ENCODE results near the gene YBX2. TPM values are rescaled to one million over a fixed set of nuclear protein-coding genes. Genes with fewer than 3 reads are reported as not detected.

Gene YBX2
- total RNA-seq, 1 experiment from 2014 or later, result not detected

DNA sequence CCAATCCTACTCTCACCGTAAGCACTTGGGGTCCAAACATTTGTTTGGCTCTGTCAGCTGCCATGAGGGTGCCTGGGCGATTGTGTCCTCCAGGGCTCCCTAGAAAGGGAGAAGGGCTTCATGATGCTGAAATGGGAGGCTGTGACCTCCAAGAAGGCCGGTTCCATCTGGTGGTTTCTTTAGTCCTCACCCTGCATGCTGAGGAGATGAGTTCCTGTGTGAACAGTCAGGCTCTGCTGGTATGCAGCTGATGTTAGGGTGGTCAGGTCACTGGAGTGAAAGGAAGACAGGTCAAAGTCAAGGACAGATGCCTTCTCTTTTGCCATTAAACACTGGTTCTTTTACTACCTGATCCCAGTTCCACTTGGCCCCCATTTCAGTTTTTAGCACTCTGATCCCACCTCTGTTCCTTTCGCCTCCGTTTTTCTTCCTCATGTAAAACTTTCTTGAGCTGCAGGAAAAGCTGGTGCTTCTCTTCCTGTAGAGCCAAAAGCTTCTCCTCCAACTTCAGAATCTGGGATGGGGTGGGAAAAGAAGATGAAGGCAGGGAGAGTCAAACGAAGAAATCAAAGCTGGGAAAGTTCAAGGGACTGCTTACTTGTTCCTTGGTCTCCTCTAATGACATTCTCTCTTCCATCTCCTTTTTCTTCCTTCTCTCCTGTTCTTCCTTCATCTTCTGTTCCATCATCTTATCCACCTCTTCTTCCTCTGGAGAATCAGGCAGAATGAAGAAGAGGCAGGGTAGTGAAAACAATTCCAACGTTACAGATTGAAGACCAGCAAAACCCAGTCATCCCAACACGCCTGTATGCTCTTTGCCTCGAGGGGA lies 19.7 kb upstream of the YBX2 start:
- Histone ChIP-seq H3K4me1 (peaks cover 4% of the 10 kb centered on the region; the same call in 1 of the 2 replicates), H3K27ac (no peak overlapping the region; the same call in 1 of the 2 replicates), H3K4me3 (peak overlapping the region; percentile 71), H3K36me3 (peaks cover 44% of the 10 kb centered on the region), H3K9me3 (replicated peaks) (no peaks in the 10 kb centered on the region), H3K27me3 (no peaks in the 10 kb centered on the region)
- no peak for DNase-seq

DNA sequence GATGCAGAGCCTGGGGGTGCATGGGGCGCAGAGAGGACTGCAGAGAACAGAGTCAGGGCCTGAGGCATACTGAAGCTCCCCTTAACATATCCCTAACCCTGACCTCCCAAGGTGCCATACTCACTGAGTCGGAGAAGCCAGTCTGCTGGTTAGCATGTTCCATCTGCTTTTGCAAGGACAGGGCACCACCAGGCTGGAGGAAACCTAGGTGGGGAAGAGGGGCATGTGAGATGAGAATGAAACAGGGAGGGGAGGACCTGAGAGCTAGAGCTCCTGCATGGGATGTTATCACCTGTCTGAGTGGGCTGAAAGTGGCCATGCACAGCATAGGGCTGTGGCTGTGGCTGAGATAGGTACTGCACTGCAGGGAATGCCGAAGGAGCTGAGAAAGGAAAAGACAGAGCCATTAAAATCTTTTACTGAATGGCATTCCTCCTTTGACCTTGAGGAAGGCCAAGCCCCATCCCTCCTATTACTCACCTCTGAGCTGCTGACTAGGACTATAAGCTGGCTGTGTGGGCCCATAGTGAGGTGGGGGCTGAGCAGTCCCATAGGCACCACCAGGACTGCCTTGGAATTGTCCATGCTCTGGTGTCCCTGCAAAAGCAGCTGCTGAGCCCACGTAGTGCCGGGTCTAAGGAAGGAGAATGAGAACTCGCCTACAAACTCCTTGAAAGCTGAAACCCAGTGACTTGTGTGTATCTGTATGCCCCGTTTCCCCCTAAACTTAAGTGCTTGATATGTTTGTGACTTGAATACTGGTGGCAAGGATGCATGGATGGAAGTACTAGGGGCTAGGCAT lies 18.9 kb upstream of the YBX2 start:
- no peak overlapping the region for H3K27ac ChIP-seq
- H3K4me1 ChIP-seq, result peaks cover 4% of the 10 kb centered on the region; the same call in 1 of the 2 replicates
- H3K4me3 ChIP-seq, result no peak overlapping the region

DNA sequence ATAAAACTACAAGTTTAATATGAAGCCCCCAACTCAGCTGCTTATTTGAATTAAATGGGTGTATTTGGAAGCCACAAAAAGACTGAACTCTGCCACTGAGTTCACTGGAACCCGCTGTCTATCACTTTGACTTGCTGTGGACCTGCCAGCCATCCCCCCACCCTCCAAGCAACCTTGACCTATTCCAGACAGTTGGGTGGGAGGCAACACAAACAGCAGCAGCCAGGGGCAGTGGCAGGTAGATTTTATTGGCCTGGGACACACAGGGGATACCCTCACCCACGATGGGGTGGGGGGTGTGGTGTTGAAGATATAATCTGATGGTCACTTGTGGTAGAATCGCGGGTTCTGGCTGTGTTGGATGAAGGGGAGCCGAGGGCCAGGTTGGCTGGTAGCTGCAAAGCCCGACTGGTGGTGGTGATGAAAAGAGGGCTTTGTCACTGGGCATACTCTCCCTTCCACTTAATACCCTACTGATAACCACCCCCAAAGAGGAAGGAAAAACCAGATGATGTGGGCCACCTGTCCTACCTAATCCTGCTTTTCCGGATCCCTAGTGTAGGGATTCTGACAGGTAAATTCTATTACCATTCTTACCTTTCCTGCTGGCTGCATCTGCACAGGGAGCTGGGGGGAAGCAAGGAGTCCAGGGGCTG lies 18.1 kb upstream of the YBX2 start:
- H3K9me3 ChIP-seq (replicated peaks), result no peaks in the 10 kb centered on the region
- H3K4me1 ChIP-seq, result peaks cover 4% of the 10 kb centered on the region; the same call in 1 of the 2 replicates
- H3K27ac ChIP-seq, result no peak overlapping the region
- no peak for DNase-seq
- H3K27me3 ChIP-seq, result no peaks in the 10 kb centered on the region
- H3K4me3 ChIP-seq, result no peak overlapping the region
- H3K36me3 ChIP-seq, result peaks cover 46% of the 10 kb centered on the region

More for the DNA sequence above, 18.9 kb upstream of the YBX2 start:
- H3K9me3 ChIP-seq (replicated peaks), result no peaks in the 10 kb centered on the region
- peaks cover 46% of the 10 kb centered on the region for H3K36me3 ChIP-seq
- H3K27me3 ChIP-seq, result no peaks in the 10 kb centered on the region
- DNase-seq, result no peak

DNA sequence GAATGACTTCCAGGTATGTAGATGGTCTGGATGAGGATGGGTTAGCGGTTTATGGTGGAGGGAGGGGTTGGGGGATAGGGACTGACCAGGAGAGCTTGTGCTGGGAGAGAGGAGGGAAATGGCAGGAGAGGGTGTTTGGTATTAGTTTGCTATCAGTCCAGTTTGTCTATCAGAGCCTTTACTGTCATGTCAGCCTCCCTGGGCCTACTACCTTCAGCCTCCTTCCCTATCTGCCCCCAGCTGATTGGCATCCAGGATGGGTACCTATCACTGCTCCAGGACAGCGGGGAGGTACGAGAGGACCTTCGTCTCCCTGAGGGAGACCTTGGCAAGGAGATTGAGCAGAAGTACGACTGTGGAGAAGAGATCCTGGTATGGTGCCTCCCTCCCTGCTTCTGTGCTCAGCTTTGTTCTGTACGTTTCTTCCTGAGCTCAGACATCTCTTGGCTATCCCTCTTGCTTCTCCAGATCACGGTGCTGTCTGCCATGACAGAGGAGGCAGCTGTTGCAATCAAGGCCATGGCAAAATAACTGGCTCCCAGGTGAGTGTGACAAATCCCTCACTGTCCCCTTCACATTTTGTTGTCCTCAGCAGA lies 16.8 kb upstream of the YBX2 start:
- Histone ChIP-seq H3K4me3 (no peak overlapping the region), H3K9me3 (replicated peaks) (no peaks in the 10 kb centered on the region), H3K27ac (no peak overlapping the region), H3K27me3 (no peaks in the 10 kb centered on the region), H3K36me3 (peaks cover 46% of the 10 kb centered on the region), H3K4me1 (peaks cover 4% of the 10 kb centered on the region; the same call in 1 of the 2 replicates)
- no peak for DNase-seq

DNA sequence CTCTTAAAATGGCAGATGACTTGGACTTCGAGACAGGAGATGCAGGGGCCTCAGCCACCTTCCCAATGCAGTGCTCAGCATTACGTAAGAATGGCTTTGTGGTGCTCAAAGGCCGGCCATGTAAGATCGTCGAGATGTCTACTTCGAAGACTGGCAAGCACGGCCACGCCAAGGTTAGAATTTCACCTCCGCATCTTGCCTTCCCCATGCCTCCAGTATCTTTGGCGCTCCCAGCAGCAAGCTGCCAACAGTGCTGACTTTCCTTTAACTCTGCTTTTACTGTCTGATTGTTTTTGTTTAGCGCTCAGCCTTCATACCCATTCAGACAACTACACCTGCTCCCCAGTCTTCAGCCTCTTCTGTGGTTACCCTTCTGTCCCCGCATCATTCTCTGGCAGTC lies 15.2 kb upstream of the YBX2 start:
- DNase-seq, result no peak
- H3K9me3 ChIP-seq (replicated peaks), result no peaks in the 10 kb centered on the region
- H3K36me3 ChIP-seq, result peaks cover 46% of the 10 kb centered on the region
- no peak overlapping the region; the same call in 1 of the 2 replicates for H3K4me3 ChIP-seq
- H3K4me1 ChIP-seq, result peaks cover 4% of the 10 kb centered on the region; the same call in 1 of the 2 replicates
- H3K27ac ChIP-seq, result no peak overlapping the region
- no peaks in the 10 kb centered on the region for H3K27me3 ChIP-seq

DNA sequence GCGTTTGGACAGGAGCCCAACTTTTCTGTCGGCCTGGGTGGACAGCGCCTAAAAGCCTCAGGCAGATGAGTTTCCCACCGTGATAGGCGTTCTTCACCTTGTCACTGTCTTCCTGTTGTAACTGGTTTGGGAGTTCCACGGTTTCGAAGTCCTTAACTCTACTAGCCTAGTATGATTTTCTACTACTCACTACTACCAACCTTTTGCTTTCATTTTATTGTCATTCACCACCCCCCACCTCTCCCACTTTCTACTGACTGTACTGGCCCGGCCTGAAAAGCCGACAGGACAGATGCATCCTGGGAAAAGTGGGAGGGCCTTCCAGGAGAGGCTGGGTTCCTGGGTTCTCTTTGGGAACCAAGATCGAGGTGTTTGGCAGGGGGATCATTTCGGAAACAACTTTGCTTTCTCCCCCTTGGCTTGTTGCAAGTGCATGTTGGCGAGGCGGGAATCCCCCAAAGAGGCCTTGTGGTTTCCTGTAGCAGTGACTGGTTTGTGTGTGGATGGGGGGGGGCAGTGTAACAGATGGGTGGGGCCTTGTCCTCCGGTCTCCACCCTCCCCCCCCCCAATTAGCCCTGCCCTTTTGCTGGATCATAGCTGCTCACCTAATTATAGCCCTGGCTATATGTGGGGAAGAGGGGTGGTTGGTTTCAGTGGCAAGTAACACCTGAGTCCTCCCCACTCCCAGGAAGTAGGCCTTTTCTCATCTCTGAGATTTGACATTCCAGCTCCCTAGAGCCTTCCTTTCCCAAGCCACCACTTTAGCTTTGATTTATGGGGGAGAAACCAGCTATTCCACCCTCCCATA lies 14.4 kb upstream of the YBX2 start:
- H3K36me3 ChIP-seq, result peaks cover 45% of the 10 kb centered on the region
- peak; percentile 69 to 78 for DNase-seq
- peaks cover under 1% of the 10 kb centered on the region; the same call in 1 of the 2 replicates for H3K4me1 ChIP-seq
- H3K27ac ChIP-seq, result peak overlapping the region; percentile 75
- H3K9me3 ChIP-seq (replicated peaks), result no peaks in the 10 kb centered on the region
- peak overlapping the region; percentile 86 for H3K4me3 ChIP-seq
- H3K27me3 ChIP-seq, result no peaks in the 10 kb centered on the region

DNA sequence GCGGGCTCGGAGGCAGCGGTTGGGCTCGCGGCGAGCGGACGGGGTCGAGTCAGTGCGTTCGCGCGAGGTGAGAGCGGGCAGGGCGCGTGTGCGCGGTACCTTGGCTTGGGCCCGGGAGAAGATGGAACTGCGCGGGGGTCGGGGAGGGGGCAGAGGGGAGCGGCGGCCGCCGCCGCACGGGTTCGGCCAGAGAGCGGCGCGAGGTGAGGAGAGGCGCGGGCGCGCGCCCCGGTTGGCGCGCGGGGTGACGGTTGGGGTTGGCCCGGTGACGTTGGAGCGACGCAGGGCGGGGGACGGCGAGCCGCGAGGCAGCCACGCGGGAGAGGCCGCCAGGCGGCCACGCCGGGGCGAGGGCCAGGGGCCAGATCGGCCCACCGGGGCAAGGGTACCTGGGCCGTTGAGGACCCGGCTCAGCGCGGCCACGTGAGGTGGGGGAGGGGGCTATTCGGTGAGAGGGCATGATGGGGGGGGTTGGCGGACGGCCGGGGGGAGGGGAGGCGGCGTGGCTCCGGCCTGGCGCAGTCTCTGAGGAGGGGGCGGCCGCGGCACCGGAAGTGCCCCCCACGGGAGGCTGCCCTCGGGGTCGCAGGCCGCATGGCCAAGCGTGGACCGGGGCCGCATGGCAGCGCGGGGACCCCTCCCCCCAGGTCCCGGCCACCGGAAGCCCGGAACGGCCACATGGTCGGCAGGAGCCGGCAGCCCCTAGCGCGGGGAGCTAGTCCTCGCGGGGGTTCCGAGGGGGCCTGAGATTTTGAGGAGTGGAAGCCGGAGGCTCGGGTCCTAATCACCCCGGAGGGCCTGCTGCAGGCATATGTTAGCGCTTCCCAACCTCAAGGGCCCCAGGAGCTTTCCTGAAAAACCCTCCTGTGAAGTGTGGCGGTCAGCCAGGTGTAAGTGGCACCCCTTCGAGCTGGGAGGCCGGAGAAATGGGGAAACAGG lies 13.5 kb upstream of the YBX2 start:
- no peak for DNase-seq
- Histone ChIP-seq H3K27me3 (no peaks in the 10 kb centered on the region), H3K4me3 (peak overlapping the region; percentile 86), H3K36me3 (peaks cover 36% of the 10 kb centered on the region), H3K27ac (peak overlapping the region; percentile 75), H3K9me3 (replicated peaks) (no peaks in the 10 kb centered on the region), H3K4me1 (no peaks in the 10 kb centered on the region)

DNA sequence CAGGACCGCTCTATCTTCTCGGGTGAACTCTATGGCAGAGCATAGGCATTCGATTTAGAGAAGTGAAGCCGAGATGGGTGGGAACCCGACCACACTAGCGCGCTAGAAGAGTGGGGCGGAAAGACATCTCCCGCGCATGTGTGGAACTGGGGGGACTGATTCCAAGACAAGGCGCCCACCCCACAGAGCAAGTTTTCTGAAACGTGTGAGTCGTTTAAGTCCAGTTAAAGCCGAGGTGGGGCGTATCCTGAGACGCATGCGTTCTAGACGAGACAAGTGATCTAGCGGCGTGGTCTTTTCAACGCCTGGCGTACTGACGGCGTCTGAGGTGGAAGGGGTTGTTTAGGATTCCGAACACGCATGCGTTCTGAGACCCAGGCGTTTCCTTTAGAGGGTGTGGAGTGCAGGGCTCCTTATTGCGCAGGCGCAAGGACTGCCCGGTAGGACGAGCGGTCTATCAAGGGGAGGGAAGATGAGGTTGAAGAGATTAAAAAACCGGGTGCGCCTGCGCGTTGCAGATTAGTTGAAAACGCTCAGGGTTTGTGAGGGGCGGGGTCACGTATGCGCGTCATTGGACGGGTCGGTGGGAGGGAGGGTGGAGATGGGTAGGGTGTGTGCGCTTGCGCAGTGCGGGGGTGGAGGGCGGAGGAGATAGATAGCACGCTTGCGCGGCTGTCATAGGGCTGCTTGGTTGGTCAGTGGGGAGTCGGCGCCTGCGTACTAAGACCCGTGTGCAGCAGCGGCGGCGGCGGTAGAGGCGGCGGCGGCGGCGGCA lies 12.7 kb upstream of the YBX2 start, which contains the start of gene EIF5A:
Gene EIF5A, plus strand, starts transcription at position 718 of the 775 bp plus-strand sequence. CDS start 2,008 bp downstream, outside the sequence.
- Histone ChIP-seq H3K4me1 (no peaks in the 10 kb centered on the region), H3K27ac (peak within 1 kb of the TSS; percentile 75), H3K4me3 (peak within 1 kb of the TSS; percentile 86), H3K9me3 (replicated peaks) (no peaks in the 10 kb centered on the region), H3K36me3 (peaks cover 28% of the 10 kb centered on the region), H3K27me3 (no peaks in the 10 kb centered on the region)
- peak; percentile 99 for DNase-seq

DNA sequence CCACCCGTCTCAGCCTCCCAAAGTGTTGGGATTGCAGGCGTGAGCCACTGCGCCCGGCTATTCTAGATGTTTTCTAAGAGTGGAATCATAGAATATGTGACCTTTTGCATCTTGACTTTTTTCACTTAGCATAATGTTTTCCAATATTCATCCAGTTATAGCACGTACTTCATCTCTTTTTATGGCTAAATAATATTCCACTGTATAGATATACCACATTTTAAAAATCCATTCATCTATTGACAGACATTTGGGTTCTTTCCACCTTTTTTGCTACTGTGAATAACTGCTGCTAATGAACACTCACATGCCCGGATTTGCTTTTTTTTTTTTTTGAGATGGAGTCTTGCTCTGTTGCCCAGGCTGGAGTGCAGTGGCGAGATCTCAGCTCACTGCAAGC lies 9.7 kb upstream of the YBX2 start:
- H3K9me3 ChIP-seq (replicated peaks), result no peaks in the 10 kb centered on the region
- H3K27me3 ChIP-seq, result no peaks in the 10 kb centered on the region
- H3K4me3 ChIP-seq, result no peak overlapping the region
- no peak for DNase-seq
- H3K27ac ChIP-seq, result no peak overlapping the region
- H3K36me3 ChIP-seq, result peaks cover 2% of the 10 kb centered on the region
- no peaks in the 10 kb centered on the region for H3K4me1 ChIP-seq

DNA sequence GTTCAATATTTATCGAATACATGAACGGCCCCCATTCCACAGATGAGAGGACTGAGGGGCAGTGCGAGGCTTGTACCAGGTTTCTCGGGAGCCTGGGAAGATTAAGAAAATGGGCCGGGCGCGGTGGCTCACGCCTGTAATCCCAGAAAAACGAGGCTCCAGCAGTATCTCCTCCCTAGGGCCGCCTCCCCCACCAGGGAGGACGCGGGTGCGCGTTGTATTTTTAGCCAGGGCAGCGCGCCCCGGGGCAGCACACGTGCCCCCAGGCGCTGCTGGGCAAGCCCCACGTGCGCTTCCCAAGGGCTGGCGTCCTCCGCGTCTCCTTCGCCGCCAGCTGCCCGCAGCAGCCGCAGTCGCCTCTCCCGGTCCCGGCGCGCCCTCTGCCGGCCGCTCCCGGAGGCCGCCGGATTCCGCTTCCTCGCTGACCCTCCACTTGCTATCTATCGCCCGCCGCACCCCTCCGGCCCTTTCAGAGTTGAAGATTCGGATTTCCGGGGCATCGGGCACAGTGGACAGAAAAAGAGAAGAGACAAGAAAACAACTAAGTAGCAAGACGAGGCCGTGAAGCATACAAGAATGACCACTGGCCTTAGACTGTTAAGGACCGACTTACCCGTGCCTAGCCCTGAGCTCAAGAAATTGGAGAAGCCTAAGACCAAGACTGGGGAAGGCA lies 1.9 kb upstream of the YBX2 start:
- peak; percentile 72 to 80 for DNase-seq
- H3K9me3 ChIP-seq (replicated peaks), result no peaks in the 10 kb centered on the region
- H3K4me3 ChIP-seq, result no peak overlapping the region
- no peaks in the 10 kb centered on the region for H3K27me3 ChIP-seq
- no peaks in the 10 kb centered on the region for H3K36me3 ChIP-seq
- no peak overlapping the region for H3K27ac ChIP-seq
- H3K4me1 ChIP-seq, result no peaks in the 10 kb centered on the region

DNA sequence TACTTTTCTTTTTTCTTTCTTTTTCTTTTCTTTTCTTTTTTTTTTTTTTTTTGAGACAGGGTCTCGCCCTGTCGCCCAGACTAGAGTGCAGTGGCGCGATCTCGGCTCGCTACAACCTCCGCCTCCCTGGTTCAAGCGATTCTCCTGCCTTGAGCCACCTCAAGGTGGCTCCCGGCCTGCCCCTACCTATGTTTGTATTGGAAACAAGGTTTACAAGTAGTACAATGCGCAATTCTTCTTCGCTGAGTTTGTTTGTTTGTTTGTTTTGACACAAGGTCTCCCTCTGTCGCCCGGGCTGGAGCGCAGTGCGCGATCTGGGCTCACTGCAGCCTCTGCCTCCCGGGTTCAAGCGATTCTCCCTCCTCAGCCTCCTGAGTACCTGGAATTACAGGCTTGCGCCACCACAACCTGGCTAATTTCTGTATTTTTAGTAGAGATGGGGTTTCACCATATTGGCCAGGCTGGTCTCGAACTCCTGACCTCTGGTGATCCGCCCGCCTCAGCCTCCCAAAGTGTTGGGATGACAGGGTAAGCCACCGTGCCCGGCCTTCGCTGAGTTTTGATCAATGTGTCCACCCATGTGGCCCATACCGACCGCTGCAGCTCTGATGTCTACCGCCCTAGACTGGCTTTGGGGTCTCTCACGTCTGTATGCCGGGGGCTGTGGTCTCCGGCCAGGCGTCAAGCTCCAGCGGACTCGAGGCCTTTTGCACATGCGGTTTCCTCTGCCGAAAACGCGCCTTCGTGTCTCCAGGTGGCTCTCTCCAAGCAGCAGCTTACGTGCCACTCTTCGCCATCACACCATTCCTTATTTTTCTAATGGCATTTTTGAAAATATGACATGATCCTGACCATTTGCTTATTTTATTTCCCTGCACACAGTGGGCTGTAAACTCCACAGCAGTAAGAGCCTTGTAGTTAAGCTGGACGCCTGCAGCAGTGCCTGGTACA lies 1.1 kb upstream of the YBX2 start:
- no peaks in the 10 kb centered on the region for H3K9me3 ChIP-seq (replicated peaks)
- no peaks in the 10 kb centered on the region for H3K27me3 ChIP-seq
- H3K27ac ChIP-seq, result no peak overlapping the region
- no peaks in the 10 kb centered on the region for H3K36me3 ChIP-seq
- no peak overlapping the region for H3K4me3 ChIP-seq
- no peaks in the 10 kb centered on the region for H3K4me1 ChIP-seq
- no peak for DNase-seq
